IPS-11a (cell line): ENCODE data around the gene TEX2.

Experiments used
- H3K4me3 ChIP-seq: one replicate; pipeline ENCODE4 v1.5.1; 2013; ENCODE audit warnings: low read depth, low read length, control low read depth

The TEX2 gene

DNA sequence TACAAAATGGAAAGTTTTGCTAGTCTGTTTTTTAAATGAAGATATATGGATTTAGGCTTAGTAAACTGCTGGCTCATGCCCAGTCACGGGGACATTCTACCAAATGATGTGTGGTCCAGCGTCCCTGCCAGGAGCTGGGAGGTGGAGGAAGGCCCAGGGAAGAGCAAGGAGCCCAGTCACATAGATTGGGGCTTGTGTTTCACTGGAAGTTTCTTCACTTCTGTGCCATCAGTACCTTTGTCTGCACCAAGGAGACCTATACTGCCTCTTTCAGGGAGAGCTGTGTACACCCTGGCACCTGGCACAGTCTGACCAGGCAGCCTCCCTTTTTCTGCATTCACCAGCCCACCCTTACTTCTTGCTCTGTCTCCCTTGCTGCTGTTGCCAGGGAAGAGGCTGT lies 100.5 kb downstream of the TEX2 start:
- H3K4me3 ChIP-seq, result no peak overlapping the region

GRCh38 chr17:64161380-64162176 lies 101.5 kb downstream of the TEX2 start:
- no peak overlapping the region for H3K4me3 ChIP-seq

DNA sequence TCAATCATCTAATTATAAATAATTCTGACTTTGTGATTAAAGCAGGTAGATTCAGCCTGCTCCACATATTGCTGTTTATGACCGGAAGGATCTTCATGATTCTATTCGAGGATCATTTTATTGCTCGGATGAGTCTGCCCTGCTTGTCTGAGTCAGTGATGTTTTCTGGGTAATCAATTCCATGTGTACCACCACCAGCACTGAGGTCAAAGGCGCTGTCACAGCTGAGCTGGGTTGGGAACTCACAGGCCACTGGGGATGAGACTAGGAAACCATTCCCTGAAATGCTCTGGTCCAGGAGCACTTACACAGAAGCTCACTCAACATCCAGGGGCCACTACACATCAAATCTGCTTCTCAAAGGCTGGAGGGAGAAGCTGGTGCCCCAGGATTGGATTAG lies 102.7 kb downstream of the TEX2 start:
- no peak overlapping the region for H3K4me3 ChIP-seq

DNA sequence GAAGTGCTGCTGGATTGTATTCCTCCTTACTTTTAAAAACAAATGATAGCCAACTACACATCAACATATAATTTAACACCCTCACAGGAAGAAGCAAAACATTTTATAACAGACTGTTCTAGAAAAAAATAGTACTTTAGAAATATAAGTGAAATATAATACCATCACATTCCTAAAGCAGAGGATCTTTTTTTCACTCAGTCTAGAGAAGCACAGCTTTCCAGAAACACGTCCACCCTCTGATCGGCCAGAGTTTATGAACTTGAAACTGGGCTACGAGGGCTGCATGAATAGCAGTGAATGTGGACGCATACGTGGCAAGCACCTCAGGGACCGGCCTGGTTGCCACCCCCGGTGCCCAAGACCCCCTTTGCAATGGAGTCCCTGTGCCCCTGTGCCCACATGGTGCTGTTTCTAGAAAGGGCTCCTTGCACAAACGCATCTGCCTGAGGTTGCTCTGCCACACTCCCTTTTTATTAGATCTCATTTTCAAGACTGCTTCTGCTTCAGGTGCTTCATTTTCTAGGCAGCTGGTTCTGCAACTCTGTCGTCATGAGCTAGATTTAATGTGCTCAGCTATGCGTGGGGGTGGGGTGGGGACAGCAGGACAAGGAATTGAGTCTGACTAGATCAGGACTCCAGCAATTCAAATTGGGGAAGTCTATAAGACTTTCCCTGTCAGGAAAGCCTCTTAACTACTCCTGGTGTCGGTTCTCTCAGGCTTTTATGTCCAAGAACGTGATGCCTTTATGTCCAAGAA lies 104.0 kb downstream of the TEX2 start:
- H3K4me3 ChIP-seq, result no peak overlapping the region

GRCh38 chr17:64158406-64158805 lies 104.7 kb downstream of the TEX2 start:
- no peak overlapping the region for H3K4me3 ChIP-seq

- H3K4me3 ChIP-seq, result no peak overlapping the region
Observed at GRCh38 chr17:64157669-64158180, 105.3 kb downstream of the TEX2 start.

DNA sequence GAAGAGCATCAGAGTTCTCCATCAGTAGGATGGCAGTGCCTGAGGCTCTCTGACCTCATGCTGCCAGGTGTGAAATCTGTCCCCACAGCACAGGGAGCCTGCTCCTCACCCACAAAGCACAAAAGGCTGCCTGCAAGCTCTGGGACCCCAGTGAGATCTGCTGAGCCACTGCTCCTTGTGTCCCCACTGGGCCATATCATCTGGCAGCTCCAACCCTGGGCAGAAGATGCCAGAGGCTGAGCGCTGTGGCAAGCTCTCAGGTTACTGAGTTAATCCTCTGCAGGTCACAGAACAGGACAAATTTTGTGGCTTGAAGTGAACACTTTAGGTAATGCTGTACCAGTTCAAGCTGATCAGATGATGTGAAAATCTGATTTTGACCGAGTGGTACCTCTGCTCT lies 106.4 kb downstream of the TEX2 start:
- H3K4me3 ChIP-seq, result no peak overlapping the region

GRCh38 chr17:64155751-64156544 lies 107.1 kb downstream of the TEX2 start:
- no peak overlapping the region for H3K4me3 ChIP-seq

- no peak overlapping the region for H3K4me3 ChIP-seq
Observed at GRCh38 chr17:64155129-64155528, 107.9 kb downstream of the TEX2 start.

- H3K4me3 ChIP-seq, result no peak overlapping the region
Observed at GRCh38 chr17:64154717-64155116, 108.3 kb downstream of the TEX2 start.

DNA sequence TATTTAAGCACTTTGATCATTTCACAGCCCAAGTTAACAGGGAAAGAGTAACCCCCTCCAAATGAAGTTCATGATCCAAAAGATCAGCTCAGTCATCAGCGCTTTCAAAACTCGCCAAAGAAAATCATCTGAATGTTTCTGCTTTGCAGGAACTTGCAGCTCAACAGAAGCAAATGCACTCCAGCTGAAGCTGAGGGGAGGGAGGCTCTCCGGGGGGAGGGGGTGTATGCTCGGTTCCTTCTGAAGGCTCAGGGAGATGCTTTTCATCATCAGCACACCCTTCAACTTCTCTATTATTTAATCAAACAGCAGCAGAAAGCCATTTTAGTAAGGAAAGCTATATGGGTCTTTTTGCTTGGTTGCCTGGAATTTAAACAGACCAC lies 108.8 kb downstream of the TEX2 start:
- H3K4me3 ChIP-seq, result no peak overlapping the region

- H3K4me3 ChIP-seq, result no peak overlapping the region
Observed at GRCh38 chr17:64153565-64154312, 109.3 kb downstream of the TEX2 start.

DNA sequence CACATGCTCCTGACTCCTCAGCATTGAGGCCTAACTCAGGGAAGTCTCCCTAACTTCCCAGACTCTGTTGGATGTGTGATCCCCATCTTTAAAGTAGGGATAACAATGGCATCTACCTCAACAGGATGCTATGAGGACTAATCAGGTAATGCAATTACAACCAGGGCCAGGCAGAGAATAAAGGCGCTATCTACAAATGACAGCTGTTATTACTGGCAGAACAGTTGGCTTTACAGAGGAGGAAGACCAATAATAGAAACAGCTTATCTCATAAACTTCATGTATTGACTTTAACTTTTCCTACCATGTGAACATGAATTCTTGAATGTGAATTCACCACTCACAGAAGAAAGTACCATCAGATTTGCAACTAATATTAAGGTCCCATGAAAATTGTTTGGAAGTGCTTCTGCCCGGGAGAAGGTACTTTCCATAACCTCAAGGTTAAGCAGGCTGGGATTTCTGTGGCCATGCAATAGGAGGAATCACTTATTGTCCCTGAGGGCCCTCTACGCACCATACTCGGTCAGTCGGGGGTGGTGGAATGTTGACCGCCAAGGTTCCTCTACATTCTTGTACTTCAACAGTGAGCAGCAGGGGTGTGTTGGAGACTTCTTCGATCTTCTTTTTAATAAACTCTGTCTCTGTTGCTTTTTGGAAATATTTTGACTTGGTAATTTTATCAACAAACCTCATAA lies 110.5 kb downstream of the TEX2 start:
- no peak overlapping the region for H3K4me3 ChIP-seq

GRCh38 chr17:64151016-64151368 lies 112.1 kb downstream of the TEX2 start:
- H3K4me3 ChIP-seq, result no peak overlapping the region

- H3K4me3 ChIP-seq, result no peak overlapping the region
Observed at GRCh38 chr17:64150237-64151015, 112.6 kb downstream of the TEX2 start.

- H3K4me3 ChIP-seq, result no peak overlapping the region
Observed at GRCh38 chr17:64149196-64149595, 113.9 kb downstream of the TEX2 start.

DNA sequence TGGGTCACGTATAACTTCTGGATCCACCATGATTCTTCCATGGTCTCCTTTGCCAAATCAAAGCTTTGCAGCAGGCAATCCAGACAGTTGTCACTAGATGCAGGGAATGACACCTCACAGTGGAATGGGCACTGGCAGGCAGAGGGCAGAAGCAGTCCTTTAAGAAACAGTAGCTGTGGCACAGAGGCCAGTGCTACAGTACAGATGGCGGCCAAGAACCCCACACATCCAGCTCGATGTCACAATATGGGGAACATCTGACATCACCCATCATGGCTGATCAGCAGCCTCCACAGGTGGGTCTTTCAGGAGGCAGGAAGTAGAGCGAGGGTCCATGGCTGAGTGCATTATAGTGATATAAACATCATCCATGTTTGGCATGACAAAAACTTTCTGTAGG lies 114.4 kb downstream of the TEX2 start:
- H3K4me3 ChIP-seq, result no peak overlapping the region

GRCh38 chr17:64148017-64148631 lies 114.9 kb downstream of the TEX2 start:
- H3K4me3 ChIP-seq, result no peak overlapping the region
